ENCODE measurements around the gene TBX6.

DNA sequence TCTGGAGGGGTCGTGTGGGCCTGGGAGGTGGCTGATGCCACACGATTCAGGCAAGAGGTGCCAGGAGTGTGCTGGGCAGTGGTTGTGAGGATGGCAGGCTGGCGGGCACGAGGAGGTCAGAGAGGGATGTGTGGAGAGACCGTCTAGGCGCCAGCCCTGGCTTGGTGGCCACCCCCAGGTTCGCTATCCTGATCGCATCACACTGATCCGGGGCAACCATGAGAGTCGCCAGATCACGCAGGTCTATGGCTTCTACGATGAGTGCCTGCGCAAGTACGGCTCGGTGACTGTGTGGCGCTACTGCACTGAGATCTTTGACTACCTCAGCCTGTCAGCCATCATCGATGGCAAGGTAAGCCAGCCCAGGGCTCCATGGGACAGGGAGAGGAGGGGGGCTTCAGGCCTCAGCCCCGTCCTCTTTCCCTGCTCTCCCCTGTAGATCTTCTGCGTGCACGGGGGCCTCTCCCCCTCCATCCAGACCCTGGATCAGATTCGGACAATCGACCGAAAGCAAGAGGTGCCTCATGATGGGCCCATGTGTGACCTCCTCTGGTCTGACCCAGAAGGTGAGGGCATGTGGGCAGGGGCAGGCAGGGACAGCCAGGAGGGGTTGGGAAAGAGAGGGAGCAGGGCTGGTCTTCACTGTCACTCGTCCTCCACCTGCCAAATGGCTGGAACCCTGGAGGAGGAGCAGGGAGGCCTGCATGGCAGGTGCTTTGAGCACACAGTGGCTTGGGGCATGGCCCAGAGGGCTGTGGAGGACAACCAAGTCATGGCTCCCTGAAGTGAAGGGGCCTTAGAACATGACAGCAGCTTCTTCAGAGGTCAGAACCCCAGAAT is 8.3 kb downstream of the TBX6 start:
- TF ChIP-seq, protein P1, sequence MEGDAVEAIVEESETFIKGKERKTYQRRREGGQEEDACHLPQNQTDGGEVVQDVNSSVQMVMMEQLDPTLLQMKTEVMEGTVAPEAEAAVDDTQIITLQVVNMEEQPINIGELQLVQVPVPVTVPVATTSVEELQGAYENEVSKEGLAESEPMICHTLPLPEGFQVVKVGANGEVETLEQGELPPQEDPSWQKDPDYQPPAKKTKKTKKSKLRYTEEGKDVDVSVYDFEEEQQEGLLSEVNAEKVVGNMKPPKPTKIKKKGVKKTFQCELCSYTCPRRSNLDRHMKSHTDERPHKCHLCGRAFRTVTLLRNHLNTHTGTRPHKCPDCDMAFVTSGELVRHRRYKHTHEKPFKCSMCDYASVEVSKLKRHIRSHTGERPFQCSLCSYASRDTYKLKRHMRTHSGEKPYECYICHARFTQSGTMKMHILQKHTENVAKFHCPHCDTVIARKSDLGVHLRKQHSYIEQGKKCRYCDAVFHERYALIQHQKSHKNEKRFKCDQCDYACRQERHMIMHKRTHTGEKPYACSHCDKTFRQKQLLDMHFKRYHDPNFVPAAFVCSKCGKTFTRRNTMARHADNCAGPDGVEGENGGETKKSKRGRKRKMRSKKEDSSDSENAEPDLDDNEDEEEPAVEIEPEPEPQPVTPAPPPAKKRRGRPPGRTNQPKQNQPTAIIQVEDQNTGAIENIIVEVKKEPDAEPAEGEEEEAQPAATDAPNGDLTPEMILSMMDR (IDR thresholded peaks at IDR 0.05 in 8 of 11, conservative IDR thresholded peaks at IDR 0.05 in 3 of 11): no peak
- TF ChIP-seq POLR2AphosphoS5 (IDR thresholded peaks at IDR 0.05): peak in 2 of 3 donors; percentile 13 to 30
